ENCODE measurements around the gene GNAO1. TPM values are rescaled to one million over a fixed set of nuclear protein-coding genes. Genes with fewer than 3 reads are reported as not detected.

GNAO1 gene
- polyA plus RNA-seq, 3 donors: not detected

DNA sequence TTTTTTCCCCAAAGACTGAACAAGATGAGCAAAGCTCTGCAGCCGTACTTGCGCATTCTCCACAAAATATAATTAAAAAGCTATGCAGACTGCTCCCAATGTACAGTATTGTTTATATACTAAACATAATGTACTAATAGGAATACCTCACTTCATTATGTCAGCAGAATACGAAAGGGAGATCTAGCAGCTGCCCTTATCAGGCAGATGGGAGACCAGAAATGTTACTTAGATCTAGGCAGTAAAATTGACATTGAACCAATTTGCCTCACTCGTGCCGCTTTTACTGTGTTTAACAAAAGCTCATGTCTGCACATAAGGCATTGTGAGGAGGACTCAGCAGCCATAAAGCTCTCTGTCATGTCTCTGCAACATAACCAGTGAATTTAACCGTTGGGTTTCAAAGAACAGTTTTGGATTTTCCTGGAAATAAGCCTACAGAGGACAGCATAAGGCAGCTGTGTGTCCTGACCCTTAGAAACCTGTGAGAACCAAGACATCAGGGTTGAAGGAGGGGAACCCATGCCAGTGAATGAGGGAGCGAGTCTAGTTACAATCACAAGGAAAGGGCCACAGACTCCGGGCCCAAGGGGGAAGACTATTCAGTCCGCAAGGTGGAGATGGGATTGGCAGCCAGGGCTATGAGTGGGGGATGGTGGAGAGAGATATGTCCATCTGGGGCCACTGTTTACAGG lies 71.4 kb downstream of the GNAO1 start:
- H3K4me3 ChIP-seq (replicated peaks in 1 of 3; ENCODE audit: low read depth in 2 of 3, low read length in 3 of 3): no peak overlapping the region
- TF ChIP-seq, protein P1, sequence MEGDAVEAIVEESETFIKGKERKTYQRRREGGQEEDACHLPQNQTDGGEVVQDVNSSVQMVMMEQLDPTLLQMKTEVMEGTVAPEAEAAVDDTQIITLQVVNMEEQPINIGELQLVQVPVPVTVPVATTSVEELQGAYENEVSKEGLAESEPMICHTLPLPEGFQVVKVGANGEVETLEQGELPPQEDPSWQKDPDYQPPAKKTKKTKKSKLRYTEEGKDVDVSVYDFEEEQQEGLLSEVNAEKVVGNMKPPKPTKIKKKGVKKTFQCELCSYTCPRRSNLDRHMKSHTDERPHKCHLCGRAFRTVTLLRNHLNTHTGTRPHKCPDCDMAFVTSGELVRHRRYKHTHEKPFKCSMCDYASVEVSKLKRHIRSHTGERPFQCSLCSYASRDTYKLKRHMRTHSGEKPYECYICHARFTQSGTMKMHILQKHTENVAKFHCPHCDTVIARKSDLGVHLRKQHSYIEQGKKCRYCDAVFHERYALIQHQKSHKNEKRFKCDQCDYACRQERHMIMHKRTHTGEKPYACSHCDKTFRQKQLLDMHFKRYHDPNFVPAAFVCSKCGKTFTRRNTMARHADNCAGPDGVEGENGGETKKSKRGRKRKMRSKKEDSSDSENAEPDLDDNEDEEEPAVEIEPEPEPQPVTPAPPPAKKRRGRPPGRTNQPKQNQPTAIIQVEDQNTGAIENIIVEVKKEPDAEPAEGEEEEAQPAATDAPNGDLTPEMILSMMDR (IDR thresholded peaks at IDR 0.05): no peak
- H3K4me1 Mint-ChIP-seq: peaks cover 7% of the 10 kb centered on the region
- no peaks in the 10 kb centered on the region for H3K36me3 Mint-ChIP-seq
- H2AFZ ChIP-seq (ENCODE audit: insufficient read depth, low read depth, low read length, poor library complexity, severe bottlenecking): peak overlapping the region; percentile 1
- H3K9me3 Mint-ChIP-seq: peaks cover 0 to 2% (median 0%) of the 10 kb centered on the region in 7 donors
- no peaks in the 10 kb centered on the region for H3K4me1 ChIP-seq (ENCODE audit: control insufficient read depth in 1 of 2, insufficient read depth in 2 of 2, low read length in 2 of 2)
- no peak overlapping the region for H3K27ac Mint-ChIP-seq
- WGBS (ENCODE audit: insufficient coverage): 80% methylated on average over 5 of the region's 9 CpGs
- no peaks in the 10 kb centered on the region for H3K36me3 ChIP-seq (replicated peaks in 1 of 2; ENCODE audit: control insufficient read depth in 1 of 2, insufficient read depth in 2 of 2, low read length in 2 of 2)
- H3K27me3 ChIP-seq (ENCODE audit: control insufficient read depth in 2 of 2, insufficient read depth in 2 of 2, low read length in 2 of 2): peaks cover 0 to 4% of the 10 kb centered on the region in 2 donors
- H3K27me3 Mint-ChIP-seq (ENCODE audit: low read depth in 3 of 3): peaks cover 3 to 11% (median 9%) of the 10 kb centered on the region in 3 donors
- no peaks in the 10 kb centered on the region for H4K20me1 ChIP-seq (ENCODE audit: insufficient read depth, low read length)
- no peak overlapping the region for H3K9ac ChIP-seq (ENCODE audit: insufficient read depth, low read length, poor library complexity, severe bottlenecking)
- H3K4me2 ChIP-seq (replicated peaks; ENCODE audit: extremely low read depth, low read length, poor library complexity, severe bottlenecking): no peak overlapping the region
- H3K4me3 Mint-ChIP-seq: no peak overlapping the region
- intact Hi-C loops (cut with micrococcal nuclease): no loop called here
- no peaks in the 10 kb centered on the region for H3K9me3 ChIP-seq (replicated peaks in 1 of 2; ENCODE audit: control insufficient read depth in 1 of 2, insufficient read depth in 1 of 2, low read length in 2 of 2)
- H3K27ac ChIP-seq (ENCODE audit: low read depth in 1 of 2, low read length in 2 of 2): no peak overlapping the region
- DNase-seq: no peak
- no peaks in the 10 kb centered on the region for H3K79me2 ChIP-seq (ENCODE audit: insufficient read depth, low read length)

DNA sequence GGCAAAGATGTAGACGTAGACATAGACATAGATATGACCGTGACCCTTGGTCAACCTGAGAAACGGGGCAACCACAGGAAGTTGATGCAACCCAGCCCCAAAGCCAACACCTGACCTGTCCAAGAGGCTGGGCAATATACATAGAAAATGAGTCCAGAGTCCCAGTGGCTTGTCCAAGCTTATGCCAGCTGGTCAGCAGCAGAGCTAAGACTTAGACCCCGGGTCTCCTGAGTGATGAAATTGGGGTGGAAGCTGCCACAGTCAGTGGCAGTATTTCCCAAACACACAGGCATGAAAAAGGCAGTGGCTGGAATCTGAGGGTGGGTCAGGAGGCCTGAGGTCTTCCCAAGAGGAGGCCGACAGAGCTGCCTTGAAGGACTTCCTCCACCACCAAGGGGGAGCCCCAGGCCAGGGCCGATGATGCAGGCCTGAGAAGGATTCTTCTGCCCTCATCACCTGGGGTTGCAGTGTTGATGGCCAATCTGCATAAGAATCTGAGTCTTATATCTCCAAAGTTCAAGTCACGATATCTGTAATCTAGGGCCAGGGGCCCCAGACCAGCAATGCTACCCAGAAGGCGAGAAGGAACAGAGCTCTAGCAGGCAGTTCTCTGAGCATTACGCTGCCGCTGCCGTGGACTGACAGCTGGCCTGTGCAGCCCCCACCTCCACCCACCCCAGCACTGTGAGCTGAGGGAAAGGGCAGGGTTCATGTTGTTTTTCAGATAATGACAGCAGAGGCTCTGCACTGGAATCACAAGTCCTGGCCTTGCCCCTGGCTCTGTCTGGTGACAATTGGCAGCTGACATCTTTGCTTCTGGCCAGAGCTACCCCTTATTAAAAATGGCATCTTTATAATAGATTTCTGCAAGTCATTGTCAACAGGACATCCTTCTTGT lies 72.7 kb downstream of the GNAO1 start:
- no peak overlapping the region for H3K4me2 ChIP-seq (replicated peaks; ENCODE audit: extremely low read depth, low read length, poor library complexity, severe bottlenecking)
- Mint-ChIP-seq H3K36me3 (no peaks in the 10 kb centered on the region), H3K4me3 (no peak overlapping the region), H3K27me3 (ENCODE audit: low read depth in 3 of 3) (peaks cover 4 to 13% (median 9%) of the 10 kb centered on the region in 3 donors), H3K27ac (no peak overlapping the region), H3K4me1 (peaks cover 7% of the 10 kb centered on the region), H3K9me3 (peaks cover 0 to 2% (median 0%) of the 10 kb centered on the region in 7 donors)
- no peaks in the 10 kb centered on the region for H3K79me2 ChIP-seq (ENCODE audit: insufficient read depth, low read length)
- intact Hi-C loops (cut with micrococcal nuclease): no loop called here
- H4K20me1 ChIP-seq (ENCODE audit: insufficient read depth, low read length): no peaks in the 10 kb centered on the region
- peaks cover 0 to 4% of the 10 kb centered on the region in 2 donors for H3K27me3 ChIP-seq (ENCODE audit: control insufficient read depth in 2 of 2, insufficient read depth in 2 of 2, low read length in 2 of 2)
- no peak for DNase-seq
- no peaks in the 10 kb centered on the region for H3K9me3 ChIP-seq (replicated peaks in 1 of 2; ENCODE audit: control insufficient read depth in 1 of 2, insufficient read depth in 1 of 2, low read length in 2 of 2)
- H3K27ac ChIP-seq (ENCODE audit: low read depth in 1 of 2, low read length in 2 of 2): no peak overlapping the region
- H3K4me1 ChIP-seq (ENCODE audit: control insufficient read depth in 1 of 2, insufficient read depth in 2 of 2, low read length in 2 of 2): no peaks in the 10 kb centered on the region
- 83% methylated on average over 9 of the region's 11 CpGs for WGBS (ENCODE audit: insufficient coverage)
- TF ChIP-seq, protein P1 (IDR thresholded peaks at IDR 0.05): no peak
- no peaks in the 10 kb centered on the region for H3K36me3 ChIP-seq (replicated peaks in 1 of 2; ENCODE audit: control insufficient read depth in 1 of 2, insufficient read depth in 2 of 2, low read length in 2 of 2)
- H3K9ac ChIP-seq (ENCODE audit: insufficient read depth, low read length, poor library complexity, severe bottlenecking): no peak overlapping the region
- no peak overlapping the region for H2AFZ ChIP-seq (ENCODE audit: insufficient read depth, low read depth, low read length, poor library complexity, severe bottlenecking)
- no peak overlapping the region for H3K4me3 ChIP-seq (replicated peaks in 1 of 3; ENCODE audit: low read depth in 2 of 3, low read length in 3 of 3)

Measured in CD14-positive monocyte (primary cell).